Mesendoderm (in vitro differentiated cells): ENCODE measurements around the gene KDM6A.
"Not testable (repeated sequence)": the region's sequence is repeated elsewhere in the genome, so short reads cannot be mapped to it uniquely, and the experiment has no call there.

ENCODE experiments used
- DNase-seq: peaks from one replicate; pipeline ENCODE4 v3.0.0; 2013
- H2AK5ac ChIP-seq: 2 replicates; pipeline ENCODE4 v1.6.1; 2013; ENCODE audit warnings: low read length, inconsistent platforms
- H2BK120ac ChIP-seq: 2 replicates; pipeline ENCODE4 v1.6.1; 2013; ENCODE audit warnings: low read depth, mild to moderate bottlenecking, low read length, moderate library complexity, mixed read lengths
- H2BK15ac ChIP-seq: replicated peaks from 2 replicates; pipeline ENCODE4 v1.6.1; 2013; ENCODE audit warnings: low read depth, mild to moderate bottlenecking, moderate library complexity
- H2BK5ac ChIP-seq: 2 replicates; pipeline ENCODE4 v1.6.1; 2013; ENCODE audit warnings: low read length, inconsistent platforms
- H3K18ac ChIP-seq: 2 replicates; pipeline ENCODE4 v1.6.1; 2013; ENCODE audit warnings: mild to moderate bottlenecking, low read length, mixed read lengths
- H3K23ac ChIP-seq: one replicate; pipeline ENCODE4 v1.6.1; 2013; ENCODE audit warnings: low read length
- H3K27ac ChIP-seq: 2 replicates; pipeline ENCODE4 v1.5.1; 2013; ENCODE audit warnings: low read depth, mild to moderate bottlenecking, inconsistent platforms, low read length, moderate library complexity
- H3K27me3 ChIP-seq: 2 replicates; pipeline ENCODE4 v1.6.1; 2013; ENCODE audit warnings: low read length, control low read depth, mild to moderate bottlenecking, inconsistent platforms; ENCODE audit not compliant: insufficient read depth, poor library complexity
- H3K36me3 ChIP-seq: 2 replicates; pipeline ENCODE4 v1.6.1; 2013; ENCODE audit warnings: low read length, inconsistent platforms; ENCODE audit not compliant: control insufficient read depth, insufficient read depth
- H3K4ac ChIP-seq: one replicate; pipeline ENCODE4 v1.6.1; 2013; ENCODE audit warnings: low read depth, mild to moderate bottlenecking, low read length, moderate library complexity
- H3K4me1 ChIP-seq: 2 replicates; pipeline ENCODE4 v1.6.1; 2013; ENCODE audit warnings: low read depth, low read length, inconsistent platforms; ENCODE audit not compliant: control insufficient read depth
- H3K4me2 ChIP-seq: 2 replicates; pipeline ENCODE4 v1.6.1; 2013; ENCODE audit warnings: low read length
- H3K4me3 ChIP-seq: 2 replicates; pipeline ENCODE4 v1.5.1; 2013; ENCODE audit warnings: mild to moderate bottlenecking, low read length
- H3K56ac ChIP-seq: one replicate; pipeline ENCODE4 v1.6.1; 2013; ENCODE audit warnings: low read length
- H3K79me1 ChIP-seq: 2 replicates; pipeline ENCODE4 v1.6.1; 2013; ENCODE audit warnings: low read length, inconsistent platforms
- H3K79me2 ChIP-seq: 2 replicates; pipeline ENCODE4 v1.6.1; 2013; ENCODE audit warnings: mild to moderate bottlenecking, low read length; ENCODE audit not compliant: control insufficient read depth, insufficient read depth
- H3K9ac ChIP-seq: 2 replicates; pipeline ENCODE4 v1.6.1; 2013; ENCODE audit warnings: low read length, inconsistent platforms
- H4K5ac ChIP-seq: one replicate; pipeline ENCODE4 v1.6.1; 2013; ENCODE audit warnings: low read length
- H4K8ac ChIP-seq: one replicate; pipeline ENCODE4 v1.6.1; 2013; ENCODE audit warnings: low read depth, mild to moderate bottlenecking, control low read depth, low read length, moderate library complexity
- WGBS: extraction: QIAGEN DNeasy Blood & Tissue Kit; methylation state at CpG from one replicate; pipeline ENCODE4 v1.1.7; 2013; ENCODE audit warnings: low lambda C conversion rate, missing lambda C conversion rate; ENCODE audit not compliant: insufficient coverage; ENCODE audit errors: extremely low coverage; 5-methylcytosine and 5-hydroxymethylcytosine counted together

KDM6A gene

DNA sequence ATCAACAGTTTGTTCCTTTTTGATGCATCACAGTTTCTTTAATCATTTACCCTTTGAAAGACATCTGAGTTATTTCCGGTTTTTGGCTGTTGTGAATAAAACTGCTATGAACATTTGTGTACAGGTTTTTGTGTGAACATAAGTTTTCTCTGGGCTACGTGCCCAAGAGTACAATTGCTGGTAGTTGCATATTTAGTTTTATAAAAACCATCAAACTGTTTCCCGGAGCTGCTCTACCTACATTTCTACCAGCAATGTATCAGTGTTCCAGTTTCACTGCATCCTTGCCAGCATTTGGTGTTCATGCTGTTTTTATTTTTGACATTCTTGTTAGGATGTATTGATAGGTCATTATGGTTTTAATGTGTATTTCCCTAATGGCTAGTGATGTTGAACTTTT lies 17.3 kb downstream of the KDM6A start:
- no peak overlapping the region for H4K8ac ChIP-seq
- H4K5ac ChIP-seq, result no peak overlapping the region
- no peak overlapping the region for H3K4ac ChIP-seq
- H2AK5ac ChIP-seq, result no peak overlapping the region
- no CpG with 5 or more reads among the region's 3 CpGs for WGBS
- no peak overlapping the region for H3K9ac ChIP-seq
- no peaks in the 10 kb centered on the region for H3K36me3 ChIP-seq
- peaks cover 49% of the 10 kb centered on the region for H3K79me2 ChIP-seq
- no peak overlapping the region for H2BK15ac ChIP-seq
- no peaks in the 10 kb centered on the region for H3K79me1 ChIP-seq
- no peaks in the 10 kb centered on the region for H3K27me3 ChIP-seq
- no peak for DNase-seq
- no peak overlapping the region for H3K4me2 ChIP-seq
- H2BK5ac ChIP-seq, result no peak overlapping the region
- no peak overlapping the region for H3K4me3 ChIP-seq
- no peak overlapping the region for H3K27ac ChIP-seq
- no peak overlapping the region for H3K18ac ChIP-seq
- no peak overlapping the region for H2BK120ac ChIP-seq
- H3K4me1 ChIP-seq, result no peaks in the 10 kb centered on the region
- H3K23ac ChIP-seq, result no peak overlapping the region
- no peak overlapping the region for H3K56ac ChIP-seq

DNA sequence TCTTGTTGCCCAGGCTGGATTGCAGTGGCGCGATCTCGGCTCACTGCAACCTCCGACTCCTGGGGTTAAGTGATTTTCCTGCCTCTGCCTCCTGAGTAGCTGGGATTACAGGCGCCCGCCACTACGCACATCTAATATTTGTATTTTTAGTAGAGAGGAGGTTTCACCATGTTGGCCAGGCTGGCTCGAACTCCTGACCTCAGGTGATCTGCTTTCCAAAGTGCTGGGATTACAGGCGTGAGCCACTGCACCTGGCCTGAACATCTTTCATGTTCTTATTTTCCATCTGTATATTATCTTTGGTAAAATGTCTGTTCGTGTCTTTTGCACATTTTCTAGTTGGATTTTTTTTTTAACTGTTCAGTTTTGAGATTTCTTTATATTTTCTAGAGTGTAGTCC lies 17.7 kb downstream of the KDM6A start:
- not testable (repeated sequence) for H2BK120ac ChIP-seq, H4K5ac ChIP-seq, H3K79me1 ChIP-seq, H2AK5ac ChIP-seq, H2BK15ac ChIP-seq, H3K56ac ChIP-seq, H3K18ac ChIP-seq, H3K23ac ChIP-seq, H3K4me1 ChIP-seq, H3K27me3 ChIP-seq, H3K4me3 ChIP-seq, H2BK5ac ChIP-seq, H3K9ac ChIP-seq, H3K36me3 ChIP-seq, DNase-seq, H4K8ac ChIP-seq, H3K4ac ChIP-seq, H3K4me2 ChIP-seq, H3K27ac ChIP-seq
- peaks cover 48% of the 10 kb centered on the region for H3K79me2 ChIP-seq
- WGBS, result no CpG with 5 or more reads among the region's 10 CpGs

DNA sequence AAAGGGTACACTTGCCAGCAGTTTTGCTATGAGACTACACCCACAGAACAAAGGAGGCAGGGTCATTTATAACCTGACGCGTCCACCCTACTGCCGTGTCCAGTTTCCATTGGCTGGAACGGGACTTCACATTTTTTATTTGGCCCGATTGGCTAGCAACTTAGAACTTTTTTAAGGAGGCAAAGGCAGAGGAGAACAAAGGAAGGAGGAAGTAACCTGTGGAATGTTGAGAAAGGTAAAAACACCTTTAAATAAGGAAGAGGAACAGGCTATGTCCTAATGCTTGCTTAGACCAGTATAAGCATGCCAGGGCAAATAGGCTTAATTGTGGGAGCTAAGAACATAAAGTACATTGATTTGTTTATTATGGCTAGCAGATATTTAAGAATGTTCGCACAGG lies 18.7 kb downstream of the KDM6A start:
- H3K36me3 ChIP-seq, result no peaks in the 10 kb centered on the region
- no peak overlapping the region for H3K4ac ChIP-seq
- H3K27ac ChIP-seq, result no peak overlapping the region
- DNase-seq, result no peak
- no peak overlapping the region for H4K8ac ChIP-seq
- H3K79me2 ChIP-seq, result peaks cover 44% of the 10 kb centered on the region
- H3K23ac ChIP-seq, result no peak overlapping the region
- no peaks in the 10 kb centered on the region for H3K79me1 ChIP-seq
- no peak overlapping the region for H4K5ac ChIP-seq
- no peaks in the 10 kb centered on the region for H3K4me1 ChIP-seq
- WGBS, result no CpG with 5 or more reads among the region's 6 CpGs
- no peak overlapping the region for H2BK15ac ChIP-seq
- no peak overlapping the region for H3K9ac ChIP-seq
- no peak overlapping the region for H2BK120ac ChIP-seq
- no peak overlapping the region for H3K4me3 ChIP-seq
- no peak overlapping the region for H3K18ac ChIP-seq
- no peak overlapping the region for H3K4me2 ChIP-seq
- H3K56ac ChIP-seq, result no peak overlapping the region
- H2BK5ac ChIP-seq, result no peak overlapping the region
- H2AK5ac ChIP-seq, result no peak overlapping the region
- H3K27me3 ChIP-seq, result no peaks in the 10 kb centered on the region

DNA sequence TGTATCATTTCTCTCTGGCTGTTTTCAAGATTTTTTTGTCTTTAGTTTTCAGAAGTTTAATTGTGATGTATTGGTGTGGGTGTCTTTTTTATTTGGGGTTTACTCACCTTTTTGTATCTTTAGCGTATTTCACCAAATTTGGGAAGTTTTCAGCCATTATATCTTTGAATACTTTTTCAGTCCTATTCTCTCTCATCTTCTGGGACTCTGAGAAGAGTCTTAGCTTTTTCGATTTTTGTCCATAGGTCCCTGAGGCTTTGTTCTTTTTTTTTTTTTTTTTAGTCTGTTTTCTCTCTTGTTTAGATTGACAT lies 23.8 kb downstream of the KDM6A start:
- H4K5ac ChIP-seq, result no peak overlapping the region
- no peak overlapping the region for H3K18ac ChIP-seq
- H2BK120ac ChIP-seq, result no peak overlapping the region
- no peak overlapping the region for H4K8ac ChIP-seq
- H3K4ac ChIP-seq, result no peak overlapping the region
- no peak overlapping the region for H3K56ac ChIP-seq
- H3K79me2 ChIP-seq, result peaks cover 41% of the 10 kb centered on the region
- H2AK5ac ChIP-seq, result no peak overlapping the region
- no peaks in the 10 kb centered on the region for H3K27me3 ChIP-seq
- no peak overlapping the region for H3K27ac ChIP-seq
- H2BK5ac ChIP-seq, result no peak overlapping the region
- WGBS, result no CpG with 5 or more reads among the region's 2 CpGs
- no peaks in the 10 kb centered on the region for H3K4me1 ChIP-seq
- H3K36me3 ChIP-seq, result no peaks in the 10 kb centered on the region
- no peak overlapping the region for H3K9ac ChIP-seq
- H3K79me1 ChIP-seq, result no peaks in the 10 kb centered on the region
- H3K23ac ChIP-seq, result no peak overlapping the region
- no peak overlapping the region for H3K4me3 ChIP-seq
- no peak overlapping the region for H2BK15ac ChIP-seq
- H3K4me2 ChIP-seq, result no peak overlapping the region
- DNase-seq, result no peak

DNA sequence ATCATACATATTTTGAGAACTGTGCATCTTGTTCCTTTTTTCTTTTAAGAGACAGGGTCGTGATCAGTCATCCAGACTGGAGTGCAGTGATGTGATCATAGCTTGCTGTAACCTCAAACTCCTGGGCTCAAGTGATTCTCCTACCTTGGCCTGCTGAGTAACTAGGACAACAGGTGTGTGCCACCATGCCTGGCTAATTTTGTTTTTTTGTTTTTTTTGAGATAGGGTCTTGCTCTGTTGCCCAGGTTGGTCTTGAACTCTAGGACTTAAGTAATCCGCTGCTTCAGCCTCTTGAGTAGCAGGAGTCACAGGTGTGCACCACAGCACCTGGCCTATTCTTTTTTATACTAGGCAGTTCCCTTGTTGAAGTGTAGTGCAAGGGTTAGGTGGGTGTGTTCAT lies 24.6 kb downstream of the KDM6A start:
- Histone ChIP-seq H3K4ac (no peak overlapping the region), H3K27ac (no peak overlapping the region), H2BK120ac (no peak overlapping the region), H2AK5ac (no peak overlapping the region), H3K36me3 (no peaks in the 10 kb centered on the region), H3K4me3 (no peak overlapping the region), H2BK15ac (no peak overlapping the region), H2BK5ac (no peak overlapping the region), H3K9ac (no peak overlapping the region), H3K4me2 (no peak overlapping the region), H4K5ac (no peak overlapping the region), H3K27me3 (no peaks in the 10 kb centered on the region), H4K8ac (no peak overlapping the region), H3K56ac (no peak overlapping the region), H3K4me1 (no peaks in the 10 kb centered on the region), H3K23ac (no peak overlapping the region), H3K79me1 (no peaks in the 10 kb centered on the region), H3K79me2 (peaks cover 40% of the 10 kb centered on the region), H3K18ac (no peak overlapping the region)
- WGBS, result no CpG with 5 or more reads among the region's 2 CpGs
- no peak for DNase-seq

DNA sequence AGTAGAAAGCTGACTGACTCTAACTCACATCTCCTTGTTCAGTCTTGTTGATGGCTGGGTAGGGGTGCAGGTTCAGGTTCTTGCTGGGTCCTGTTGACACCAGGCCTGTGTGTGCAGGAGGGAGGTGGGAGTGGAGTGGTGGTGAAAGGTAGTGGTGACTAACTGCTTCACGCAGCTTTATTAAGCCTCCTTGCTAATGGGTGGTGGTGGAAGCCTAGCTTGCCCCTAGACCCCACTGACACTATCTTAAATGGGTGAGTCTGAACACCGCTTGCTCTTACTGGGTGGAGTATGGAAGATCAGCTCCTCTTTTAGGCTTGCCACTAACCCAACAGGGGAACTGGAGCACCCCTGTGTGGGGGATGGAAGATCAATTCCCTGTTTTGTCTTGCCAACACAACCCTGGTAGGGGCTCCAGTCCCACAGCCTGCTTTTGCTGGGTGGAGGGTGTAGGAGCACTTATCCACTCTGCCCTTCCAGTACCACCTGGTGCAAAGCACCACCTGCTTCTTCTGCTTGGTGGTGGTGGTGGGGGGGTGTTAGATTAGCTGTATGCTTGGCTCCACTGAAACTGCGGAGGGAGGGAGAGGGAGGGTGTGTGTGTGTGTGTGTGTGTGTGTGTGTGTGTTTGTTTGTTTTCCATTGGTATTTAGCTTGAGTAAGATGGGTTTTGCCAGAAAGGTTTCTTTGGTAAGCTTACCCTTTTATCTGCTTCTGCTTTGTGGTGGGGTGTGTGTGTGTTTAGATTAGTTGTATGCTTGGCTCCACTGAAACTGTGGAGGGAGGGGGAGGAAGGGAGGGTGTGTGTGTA lies 25.6 kb downstream of the KDM6A start:
- Histone ChIP-seq H2BK120ac (no peak overlapping the region), H3K18ac (no peak overlapping the region), H2AK5ac (no peak overlapping the region), H3K79me1 (no peaks in the 10 kb centered on the region), H3K79me2 (peaks cover 45% of the 10 kb centered on the region), H3K27ac (no peak overlapping the region), H3K56ac (no peak overlapping the region), H2BK5ac (no peak overlapping the region), H2BK15ac (no peak overlapping the region), H4K5ac (no peak overlapping the region), H3K4me3 (no peak overlapping the region), H3K23ac (no peak overlapping the region), H3K36me3 (no peaks in the 10 kb centered on the region), H3K4ac (no peak overlapping the region), H3K4me2 (no peak overlapping the region), H3K9ac (no peak overlapping the region), H4K8ac (no peak overlapping the region), H3K4me1 (no peaks in the 10 kb centered on the region), H3K27me3 (no peaks in the 10 kb centered on the region)
- WGBS, result no CpG with 5 or more reads among the region's 3 CpGs
- peak; percentile 6 for DNase-seq
